D721Med (cell line): ENCODE data around the gene LYL1.

Source experiments
- DNase-seq: peaks from one replicate; pipeline ENCODE4 v3.0.0; 2011; ENCODE audit warnings: low spot score; ENCODE audit not compliant: insufficient read length
- FAIRE-seq: peaks from 2 replicates; lab custom pipeline; 2011; peaks lifted over from hg19 to GRCh38; lab: Jason Lieb, UNC
- TF ChIP-seq, protein P1 (sequence below): IDR thresholded peaks from 2 replicates; pipeline ENCODE4 v1.5.1; 2012; ENCODE audit warnings: mild to moderate bottlenecking, control low read depth; ENCODE audit not compliant: insufficient read depth; ENCODE audit errors: missing control alignments

The LYL1 gene

DNA sequence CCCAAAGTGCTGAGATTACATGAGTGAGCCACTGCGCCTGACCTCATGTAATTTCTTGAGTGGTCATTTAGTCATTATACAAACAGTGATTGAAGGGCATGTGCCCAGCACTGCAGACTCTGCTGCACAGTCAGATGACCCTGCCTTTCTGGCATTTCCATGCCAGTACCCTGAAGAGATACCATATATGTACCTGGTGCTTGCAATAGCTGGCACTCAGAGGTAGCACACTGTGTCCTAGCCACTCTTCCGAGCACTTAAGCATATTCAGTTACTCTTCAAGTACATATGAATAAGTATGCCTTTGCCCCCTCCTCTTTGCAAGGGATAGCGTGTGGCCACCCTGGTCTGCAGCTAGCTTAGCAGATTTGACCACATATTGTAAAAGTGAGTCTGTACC, 32.0 kb upstream of the LYL1 start:
- DNase-seq (no peak), FAIRE-seq (no peak)
- TF ChIP-seq, protein P1, sequence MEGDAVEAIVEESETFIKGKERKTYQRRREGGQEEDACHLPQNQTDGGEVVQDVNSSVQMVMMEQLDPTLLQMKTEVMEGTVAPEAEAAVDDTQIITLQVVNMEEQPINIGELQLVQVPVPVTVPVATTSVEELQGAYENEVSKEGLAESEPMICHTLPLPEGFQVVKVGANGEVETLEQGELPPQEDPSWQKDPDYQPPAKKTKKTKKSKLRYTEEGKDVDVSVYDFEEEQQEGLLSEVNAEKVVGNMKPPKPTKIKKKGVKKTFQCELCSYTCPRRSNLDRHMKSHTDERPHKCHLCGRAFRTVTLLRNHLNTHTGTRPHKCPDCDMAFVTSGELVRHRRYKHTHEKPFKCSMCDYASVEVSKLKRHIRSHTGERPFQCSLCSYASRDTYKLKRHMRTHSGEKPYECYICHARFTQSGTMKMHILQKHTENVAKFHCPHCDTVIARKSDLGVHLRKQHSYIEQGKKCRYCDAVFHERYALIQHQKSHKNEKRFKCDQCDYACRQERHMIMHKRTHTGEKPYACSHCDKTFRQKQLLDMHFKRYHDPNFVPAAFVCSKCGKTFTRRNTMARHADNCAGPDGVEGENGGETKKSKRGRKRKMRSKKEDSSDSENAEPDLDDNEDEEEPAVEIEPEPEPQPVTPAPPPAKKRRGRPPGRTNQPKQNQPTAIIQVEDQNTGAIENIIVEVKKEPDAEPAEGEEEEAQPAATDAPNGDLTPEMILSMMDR, result no peak

DNA sequence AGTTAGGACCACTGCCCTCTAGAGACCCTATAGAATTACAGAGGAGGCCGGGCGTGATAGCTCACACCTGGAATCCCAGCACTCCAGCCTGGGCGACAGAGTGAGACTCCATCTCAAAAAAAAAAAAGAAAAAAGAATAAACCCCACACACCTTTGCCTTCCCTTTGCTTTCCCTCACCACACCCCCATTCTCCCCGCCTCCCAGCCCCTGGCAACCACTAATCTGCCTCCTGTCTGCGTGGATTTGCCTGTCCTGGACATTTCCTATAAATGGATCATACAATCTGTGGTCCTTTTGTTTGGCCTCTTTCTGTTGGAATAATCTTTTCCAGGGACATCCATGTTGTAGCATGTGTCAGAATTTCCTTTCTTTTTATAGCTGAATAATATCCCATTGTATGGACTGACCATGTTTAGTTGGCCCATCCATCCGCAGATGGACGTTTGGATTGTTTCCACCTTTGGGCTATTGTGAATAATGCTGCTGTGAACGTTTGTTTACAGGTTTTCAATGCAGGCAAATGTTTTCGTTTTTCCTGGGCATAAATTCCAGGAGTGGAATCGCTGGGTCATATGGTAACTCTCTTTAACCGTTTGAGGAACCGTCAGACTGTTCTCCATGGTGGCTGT, 30.7 kb upstream of the LYL1 start:
- no peak for DNase-seq
- no peak for FAIRE-seq
- TF ChIP-seq, protein P1, result no peak

DNA sequence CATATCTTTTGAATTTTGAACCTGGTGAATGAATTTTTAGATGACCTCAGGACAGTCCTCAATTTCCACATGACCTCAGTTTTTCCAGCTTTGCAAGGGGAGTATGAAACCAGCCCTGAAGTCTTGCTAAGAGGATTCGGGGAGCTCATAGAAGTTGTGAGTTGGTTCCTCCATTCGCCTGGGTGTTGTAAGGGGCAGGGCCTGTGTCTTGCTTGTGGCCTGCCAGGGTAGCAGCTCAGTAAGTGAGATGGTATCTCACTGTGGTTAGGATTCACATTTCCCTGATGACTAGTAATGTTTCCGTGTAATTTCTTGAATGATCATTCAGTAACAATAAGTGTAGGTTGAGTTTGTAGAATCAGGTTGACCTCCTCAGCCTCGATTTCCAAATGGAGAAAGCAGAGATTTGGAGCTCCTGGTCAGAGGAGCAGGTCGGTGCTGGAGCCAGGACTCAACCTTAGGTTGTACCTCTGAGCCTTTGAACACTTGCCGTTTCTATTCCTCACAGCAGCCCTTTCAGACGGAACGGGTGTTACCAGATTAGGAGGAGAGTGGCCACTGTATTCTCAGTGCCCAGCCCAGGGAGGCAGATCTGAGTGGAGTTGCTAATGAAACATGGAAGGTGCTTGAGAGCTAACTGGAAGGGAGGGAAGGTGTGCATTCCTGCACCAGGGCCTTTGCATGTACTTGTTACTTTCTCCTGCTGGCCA, 30.0 kb upstream of the LYL1 start:
- no peak for FAIRE-seq
- no peak for DNase-seq
- TF ChIP-seq, protein P1, result no peak

DNA sequence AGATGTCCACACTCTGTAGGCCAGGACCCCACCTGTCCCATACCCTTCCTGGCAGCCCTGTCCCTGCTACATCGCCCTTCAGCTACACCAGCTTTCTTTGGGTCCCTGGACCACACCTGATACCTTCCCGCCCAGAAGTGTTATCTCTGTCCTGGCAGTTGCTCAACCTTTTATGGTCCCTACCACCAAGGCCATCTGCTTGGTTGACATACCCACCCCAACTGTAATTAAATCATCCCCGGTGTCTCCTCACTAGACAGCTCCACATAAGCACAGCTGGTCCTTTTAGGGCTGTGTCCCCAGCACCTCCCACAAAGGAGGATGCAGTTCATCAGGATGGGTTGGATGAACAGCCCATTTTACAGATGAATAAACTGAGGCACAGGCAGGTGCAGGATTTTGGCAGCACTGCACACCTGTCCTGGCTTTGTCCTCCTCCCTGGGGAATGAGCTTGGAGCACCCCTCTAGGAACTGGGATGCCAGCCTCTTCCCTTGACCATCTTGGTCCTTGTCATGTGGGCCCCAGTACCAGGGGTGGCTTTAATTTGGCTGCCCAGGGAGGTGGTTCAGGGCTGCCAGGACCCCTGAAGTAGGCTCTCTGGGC, 28.3 kb upstream of the LYL1 start:
- TF ChIP-seq, protein P1, result no peak
- DNase-seq (no peak), FAIRE-seq (no peak)

DNA sequence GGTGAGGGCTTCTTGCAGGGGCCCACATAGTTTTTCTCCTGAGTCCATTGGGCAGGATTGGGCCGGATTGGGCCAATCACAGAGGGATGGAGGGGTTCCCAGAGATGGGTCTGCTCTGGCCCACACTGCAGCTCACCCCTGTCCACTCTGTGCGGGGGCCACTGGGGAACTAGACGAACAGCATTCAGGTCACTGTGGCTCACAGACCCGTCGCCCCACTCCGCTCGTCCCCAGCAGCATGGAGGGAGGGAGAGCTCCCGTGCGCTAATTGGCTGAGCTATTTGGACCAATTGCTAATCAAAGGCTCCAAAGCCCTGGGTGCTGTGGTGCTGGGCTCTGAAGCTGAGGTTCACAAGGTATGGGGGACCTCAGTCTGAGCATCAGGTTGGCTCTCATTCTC, 26.7 kb upstream of the LYL1 start:
- DNase-seq, result no peak
- FAIRE-seq, result no peak
- TF ChIP-seq, protein P1, result no peak

DNA sequence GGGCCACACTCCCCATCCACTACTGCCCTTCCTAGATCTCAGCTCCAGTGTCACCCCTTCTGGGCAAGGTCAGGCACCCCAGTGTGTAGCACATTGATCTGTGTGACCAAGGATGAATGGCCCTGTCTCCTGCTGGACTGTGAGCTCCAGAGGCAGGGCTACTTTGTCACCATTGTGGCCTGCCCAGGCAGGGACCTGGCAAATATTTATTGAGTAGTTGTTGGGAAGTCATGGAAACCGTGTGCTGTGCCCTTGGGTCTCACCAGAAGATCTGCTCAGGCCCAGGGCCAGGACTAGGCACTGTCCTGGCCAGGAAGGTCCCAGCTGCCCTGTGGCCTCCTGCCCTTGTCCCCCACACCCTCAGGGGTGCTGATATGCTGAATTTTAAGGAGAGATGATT, 25.9 kb upstream of the LYL1 start:
- DNase-seq (no peak), FAIRE-seq (no peak)
- TF ChIP-seq, protein P1, result no peak
